Thyroid gland (tissue), 4 donors: ENCODE data around the gene NBDY.

ENCODE experiments used
- CTCF ChIP-seq, 6 experiments: fragments of 200-600 bp in 3 of 6; fragments of 450-650 bp in 3 of 6; sonication (generic) in 3 of 6; IDR thresholded peaks; one replicate each; pipeline ENCODE4 v1.5.1; 2016 to 2019; ENCODE audit warnings: antibody characterized with exemption in 6 of 6, mild to moderate bottlenecking in 2 of 6, inconsistent platforms in 1 of 6, moderate library complexity in 1 of 6
- POLR2A ChIP-seq, 2 donors: fragments of 450-650 bp; IDR thresholded peaks; one replicate each; pipeline ENCODE4 v1.6.1; 2017; ENCODE audit warnings: antibody characterized with exemption in 2 of 2, mild to moderate bottlenecking in 2 of 2, moderate library complexity in 1 of 2

- TF ChIP-seq CTCF (IDR thresholded peaks at IDR 0.05): no peak
- no peak for TF ChIP-seq POLR2A (IDR thresholded peaks at IDR 0.05)
Observed at GRCh38 chrX:56811599-56811998, 82.6 kb downstream of the NBDY start.
